ENCODE results near the gene STN1. TPM values are rescaled to one million over a fixed set of nuclear protein-coding genes. Genes with fewer than 3 reads are reported as not detected.

Gene STN1
- total and polyA plus RNA-seq, 10 of the 15 experiments (the other 5 are each of a cell fraction or from before 2014, with no cell fraction given) = 22.2 to 31.8 (median 28.5) TPM

DNA sequence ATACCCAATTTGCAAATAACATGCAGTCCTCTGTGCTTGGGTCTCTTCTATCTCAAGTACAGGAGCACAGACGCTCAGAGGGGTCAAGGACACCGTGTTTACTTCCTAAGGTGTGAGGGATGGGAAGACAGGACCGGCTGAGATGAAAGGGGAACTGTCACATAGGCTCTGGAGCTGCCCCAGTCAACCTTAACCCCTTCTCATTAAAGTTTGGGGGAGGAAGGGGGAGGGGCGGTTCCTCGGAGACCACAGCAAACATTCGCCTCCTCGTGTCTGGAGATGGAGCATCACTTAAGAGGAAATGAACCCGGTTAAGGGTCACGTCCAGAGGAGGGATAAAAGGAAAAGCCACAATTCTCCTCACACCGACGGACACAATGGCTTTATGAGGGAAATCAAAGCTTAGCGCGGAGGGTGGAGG, 63.7 kb downstream of the STN1 start:
- FAIRE-seq (no peak), ATAC-seq (no peak; the same call in 2 of the 3 replicates), DNase-seq (ENCODE audit: low read depth, low spot score) (no peak)
- POLR2A ChIA-PET = no interaction called here
- WGBS (ENCODE audit: insufficient coverage, insufficient replicate concordance, low lambda C conversion rate, missing lambda C conversion rate) = 1% methylated on average over 13 of the region's 13 CpGs
- H2AFZ ChIP-seq (ENCODE audit: control insufficient read depth, low read depth, low read length) = no peak overlapping the region
- H3K4me2 ChIP-seq (ENCODE audit: control insufficient read depth, insufficient read depth) = no peak overlapping the region
- CTCF ChIA-PET = interaction anchor here (1.1 to 3.2 kb wide), 2 partner anchors 141 to 366 kb away, joined by 3 to 17 read pairs; no protein-coding TSS in a partner anchor
- RAD21 ChIA-PET (ENCODE audit: unreplicated experiment) = interaction anchor here (1.2 to 3.6 kb wide), 3 partner anchors 72 to 141 kb away, joined by 3 to 14 read pairs (median 3); no protein-coding TSS in a partner anchor
- no TSS peak for BruUV-seq (replicated peaks)
- no peaks in the 10 kb centered on the region for H3K36me3 ChIP-seq (ENCODE audit: control insufficient read depth in 2 of 2, insufficient read depth in 2 of 2, low read length in 1 of 2)
- intact Hi-C loops (cut with micrococcal nuclease; ENCODE audit: unreplicated experiment) (no loop called here), in situ Hi-C loops (cut with MboI) (no loop called here)
- H3K4me1 ChIP-seq (ENCODE audit: control insufficient read depth, insufficient read depth, low read length) = no peaks in the 10 kb centered on the region; the same call in 1 of the 2 replicates
- H4K20me1 ChIP-seq (ENCODE audit: control insufficient read depth, insufficient read depth) = no peaks in the 10 kb centered on the region
- no peak overlapping the region for H3K27ac ChIP-seq (ENCODE audit: control insufficient read depth, insufficient read depth)
- H3K4me3 ChIP-seq = no peak overlapping the region
- peaks cover 10 to 18% of the 10 kb centered on the region in 2 experiments for H3K27me3 ChIP-seq (replicated peaks in 1 of 2; ENCODE audit: control insufficient read depth in 2 of 2, insufficient read depth in 2 of 2, low read length in 1 of 2)
- TF ChIP-seq IKZF1 (conservative IDR thresholded peaks at IDR 0.05) (0 out of 2 replicates have a peak, but pooled peaks have one; percentile 8), NFYB (IDR thresholded peaks at IDR 0.05; ENCODE audit: insufficient read depth, low read depth, low read length) (no peak), HDAC2 (IDR thresholded peaks at IDR 0.05) (no peak), MYC (IDR thresholded peaks at IDR 0.05; ENCODE audit: insufficient read depth, insufficient read length, insufficient replicate concordance, low read length, severe bottlenecking) (no peak), SUPT20H (IDR thresholded peaks at IDR 0.05; ENCODE audit: borderline replicate concordance, control insufficient read depth, low read depth, low read length) (no peak)
- TF ChIP-seq, protein P1, sequence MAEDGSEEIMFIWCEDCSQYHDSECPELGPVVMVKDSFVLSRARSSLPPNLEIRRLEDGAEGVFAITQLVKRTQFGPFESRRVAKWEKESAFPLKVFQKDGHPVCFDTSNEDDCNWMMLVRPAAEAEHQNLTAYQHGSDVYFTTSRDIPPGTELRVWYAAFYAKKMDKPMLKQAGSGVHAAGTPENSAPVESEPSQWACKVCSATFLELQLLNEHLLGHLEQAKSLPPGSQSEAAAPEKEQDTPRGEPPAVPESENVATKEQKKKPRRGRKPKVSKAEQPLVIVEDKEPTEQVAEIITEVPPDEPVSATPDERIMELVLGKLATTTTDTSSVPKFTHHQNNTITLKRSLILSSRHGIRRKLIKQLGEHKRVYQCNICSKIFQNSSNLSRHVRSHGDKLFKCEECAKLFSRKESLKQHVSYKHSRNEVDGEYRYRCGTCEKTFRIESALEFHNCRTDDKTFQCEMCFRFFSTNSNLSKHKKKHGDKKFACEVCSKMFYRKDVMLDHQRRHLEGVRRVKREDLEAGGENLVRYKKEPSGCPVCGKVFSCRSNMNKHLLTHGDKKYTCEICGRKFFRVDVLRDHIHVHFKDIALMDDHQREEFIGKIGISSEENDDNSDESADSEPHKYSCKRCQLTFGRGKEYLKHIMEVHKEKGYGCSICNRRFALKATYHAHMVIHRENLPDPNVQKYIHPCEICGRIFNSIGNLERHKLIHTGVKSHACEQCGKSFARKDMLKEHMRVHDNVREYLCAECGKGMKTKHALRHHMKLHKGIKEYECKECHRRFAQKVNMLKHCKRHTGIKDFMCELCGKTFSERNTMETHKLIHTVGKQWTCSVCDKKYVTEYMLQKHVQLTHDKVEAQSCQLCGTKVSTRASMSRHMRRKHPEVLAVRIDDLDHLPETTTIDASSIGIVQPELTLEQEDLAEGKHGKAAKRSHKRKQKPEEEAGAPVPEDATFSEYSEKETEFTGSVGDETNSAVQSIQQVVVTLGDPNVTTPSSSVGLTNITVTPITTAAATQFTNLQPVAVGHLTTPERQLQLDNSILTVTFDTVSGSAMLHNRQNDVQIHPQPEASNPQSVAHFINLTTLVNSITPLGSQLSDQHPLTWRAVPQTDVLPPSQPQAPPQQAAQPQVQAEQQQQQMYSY (CRISPR knock-in tag; IDR thresholded peaks at IDR 0.05) = no peak
- SMC1A ChIA-PET (ENCODE audit: uncharacterized antibody, unreplicated experiment) = interaction anchor here (1.2 to 2.5 kb wide), 2 partner anchors 40 to 141 kb away, joined by 4 to 13 read pairs; no protein-coding TSS in a partner anchor
- H3K9me3 ChIP-seq (replicated peaks; ENCODE audit: control insufficient read depth, insufficient read depth, low read length) = no peaks in the 10 kb centered on the region
- no peaks in the 10 kb centered on the region for H3K79me2 ChIP-seq (ENCODE audit: control insufficient read depth, insufficient read depth, low read length)
- no peak overlapping the region for H3K9ac ChIP-seq (ENCODE audit: control insufficient read depth, insufficient read depth, low read length)

Data from GM12878 (cell line).